H1 (cell line): ENCODE measurements around the gene FUNDC2. TPM values are rescaled to one million over a fixed set of nuclear protein-coding genes. Genes with fewer than 3 reads are reported as not detected.

Experiments used
- CTCF ChIA-PET: fragments of 300-600 bp; sonication (Branson Sonifier 250); formaldehyde crosslinking; loops from one replicate; lab custom pipeline; 2021; ENCODE audit not compliant: partially characterized antibody; lab: Charles Lee
- POLR2A ChIA-PET: fragments of 300-600 bp; sonication (Branson Sonifier 250); formaldehyde crosslinking; loops from one replicate; lab custom pipeline; 2021; ENCODE audit warnings: inconsistent platforms; ENCODE audit not compliant: partially characterized antibody; lab: Charles Lee
- DNase-seq, 2 experiments: peaks; one replicate each; pipeline versions ENCODE4 v3.0.0 to v3.0.0-alpha.2; 2010 to 2022; ENCODE audit warnings: low spot score in 2 of 2, low read depth in 1 of 2, mixed read lengths in 1 of 2
- FAIRE-seq: peaks from 2 replicates; lab custom pipeline; 2011; peaks lifted over from hg19 to GRCh38; lab: Jason Lieb, UNC
- H2AFZ ChIP-seq: 2 replicates; pipeline ENCODE4 v1.8.1; 2012; ENCODE audit warnings: low read length, inconsistent platforms
- H2AK5ac ChIP-seq: 2 replicates; pipeline ENCODE4 v1.6.1; 2013; ENCODE audit warnings: low read depth, low read length
- H2BK120ac ChIP-seq: replicated peaks from 2 replicates; pipeline ENCODE3; 2013; ENCODE audit warnings: low read depth, low read length, inconsistent platforms
- H2BK12ac ChIP-seq: 2 replicates; pipeline ENCODE4 v1.6.1; 2013; ENCODE audit warnings: low read depth, low read length
- H2BK15ac ChIP-seq: 2 replicates; pipeline ENCODE4 v1.6.1; 2013; ENCODE audit warnings: low read length
- H2BK20ac ChIP-seq: 2 replicates; pipeline ENCODE4 v1.6.1; 2013; ENCODE audit warnings: low read length
- H2BK5ac ChIP-seq: 2 replicates; pipeline ENCODE4 v1.6.1; 2013; ENCODE audit warnings: low read depth, low read length
- H3K14ac ChIP-seq: 2 replicates; pipeline ENCODE4 v1.6.1; 2013; ENCODE audit warnings: inconsistent platforms; ENCODE audit not compliant: insufficient read length
- H3K18ac ChIP-seq: 2 replicates; pipeline ENCODE4 v1.6.1; 2013; ENCODE audit warnings: low read length; ENCODE audit errors: extremely low read depth
- H3K23ac ChIP-seq: 2 replicates; pipeline ENCODE4 v1.6.1; 2013; ENCODE audit warnings: inconsistent platforms; ENCODE audit not compliant: insufficient read length
- H3K23me2 ChIP-seq: 2 replicates; pipeline ENCODE4 v1.6.1; 2013; ENCODE audit warnings: low read depth, low read length
- H3K27ac ChIP-seq: 2 replicates; pipeline ENCODE4 v1.6.1; 2011; ENCODE audit warnings: low read depth, low read length, inconsistent platforms
- H3K27me3 ChIP-seq, 4 experiments: replicated peaks in 1 of 4; 1 replicate in 1 of 4; 2 replicates in 3 of 4; pipeline versions ENCODE4 v1.6.1 to v1.8.1; 2011 to 2013; ENCODE audit warnings: low read length in 3 of 4, mild to moderate bottlenecking in 3 of 4, inconsistent platforms in 2 of 4, mixed read lengths in 2 of 4, moderate library complexity in 1 of 4; ENCODE audit not compliant: control insufficient read depth in 3 of 4, insufficient read depth in 3 of 4; ENCODE audit errors: extremely low read depth in 1 of 4
- H3K36me3 ChIP-seq, 4 experiments: 2 replicates each; pipeline versions ENCODE4 v1.6.1 to v1.8.1; 2011 to 2013; ENCODE audit warnings: mild to moderate bottlenecking in 4 of 4, low read length in 3 of 4, moderate library complexity in 2 of 4, control low read depth in 1 of 4, inconsistent platforms in 1 of 4; ENCODE audit not compliant: insufficient read depth in 4 of 4, control insufficient read depth in 2 of 4
- H3K4ac ChIP-seq: replicated peaks from 2 replicates; pipeline ENCODE3; 2013; ENCODE audit warnings: low read length, low read depth, mixed read lengths, inconsistent platforms; ENCODE audit not compliant: insufficient read length
- H3K4me1 ChIP-seq, 4 experiments: replicated peaks in 1 of 4; 1 replicate in 1 of 4; 2 replicates in 3 of 4; pipeline versions ENCODE4 v1.6.1 to v1.8.1; 2011 to 2013; ENCODE audit warnings: low read length in 3 of 4, inconsistent platforms in 2 of 4, mixed read lengths in 1 of 4; ENCODE audit not compliant: insufficient read depth in 4 of 4, control insufficient read depth in 3 of 4
- H3K4me2 ChIP-seq, 2 experiments: 2 replicates each; pipeline versions ENCODE4 v1.6.1 to v1.8.1; 2011 to 2013; ENCODE audit warnings: low read depth in 2 of 2, low read length in 2 of 2, control low read depth in 1 of 2, inconsistent platforms in 1 of 2, mild to moderate bottlenecking in 1 of 2; ENCODE audit not compliant: insufficient read depth in 1 of 2
- H3K4me3 ChIP-seq, 4 experiments: fragments of 200-600, 300-600 bp in 1 of 4; sonication (generic), shearing (Covaris generic), sonication (Bioruptor Twin) in 1 of 4; 2 replicates each; pipeline versions ENCODE4 v1.5.1 to v1.8.1; 2011 to 2016; ENCODE audit warnings: low read length in 4 of 4, low read depth in 3 of 4, control low read depth in 2 of 4, inconsistent platforms in 2 of 4, mild to moderate bottlenecking in 2 of 4, mixed read lengths in 1 of 4, moderate library complexity in 1 of 4; ENCODE audit not compliant: insufficient read depth in 2 of 4; ENCODE audit errors: extremely low read depth in 1 of 4
- H3K56ac ChIP-seq: replicated peaks from 2 replicates; pipeline ENCODE3; 2013; ENCODE audit warnings: low read depth, mild to moderate bottlenecking, mixed read lengths, low read length, inconsistent platforms; ENCODE audit not compliant: insufficient read length
- H3K79me1 ChIP-seq: 2 replicates; pipeline ENCODE4 v1.6.1; 2013; ENCODE audit warnings: low read depth, low read length, control low read depth
- H3K79me2 ChIP-seq, 2 experiments: 2 replicates each; pipeline versions ENCODE4 v1.6.1 to v1.8.1; 2012 to 2013; ENCODE audit warnings: low read length in 2 of 2, mild to moderate bottlenecking in 2 of 2, inconsistent platforms in 1 of 2; ENCODE audit not compliant: insufficient read depth in 2 of 2, control insufficient read depth in 1 of 2
- H3K9ac ChIP-seq, 4 experiments: replicated peaks in 1 of 4; 1 replicate in 1 of 4; 2 replicates in 3 of 4; pipeline versions ENCODE4 v1.6.1 to v1.8.1; 2011 to 2013; ENCODE audit warnings: low read depth in 3 of 4, low read length in 3 of 4, control low read depth in 2 of 4, mild to moderate bottlenecking in 2 of 4, moderate library complexity in 2 of 4, inconsistent platforms in 1 of 4; ENCODE audit errors: extremely low read depth in 1 of 4
- H3K9me3 ChIP-seq, 2 experiments: 2 replicates each; pipeline versions ENCODE4 v1.6.1 to v1.8.1; 2012 to 2013; ENCODE audit warnings: mild to moderate bottlenecking in 2 of 2, moderate library complexity in 2 of 2, control low read depth in 1 of 2, inconsistent platforms in 1 of 2, low read depth in 1 of 2, low read length in 1 of 2, mixed read lengths in 1 of 2; ENCODE audit not compliant: insufficient read depth in 2 of 2
- H4K20me1 ChIP-seq, 2 experiments: replicated peaks in 1 of 2; 2 replicates each; pipeline versions ENCODE3 to v1.8.1; 2011 to 2013; ENCODE audit warnings: inconsistent platforms in 2 of 2, low read length in 2 of 2, mild to moderate bottlenecking in 1 of 2; ENCODE audit not compliant: insufficient read depth in 2 of 2, control insufficient read depth in 1 of 2
- H4K5ac ChIP-seq: 2 replicates; pipeline ENCODE4 v1.6.1; 2013; ENCODE audit warnings: low read length, low read depth, mixed read lengths, inconsistent platforms; ENCODE audit not compliant: insufficient read length
- H4K8ac ChIP-seq: 2 replicates; pipeline ENCODE4 v1.8.0; 2013; ENCODE audit warnings: mild to moderate bottlenecking, moderate library complexity, low read length, inconsistent platforms; ENCODE audit not compliant: insufficient read depth; ENCODE audit errors: extremely low read depth
- H4K91ac ChIP-seq: replicated peaks from 2 replicates; pipeline ENCODE3; 2013; ENCODE audit warnings: low read length, mixed read lengths, inconsistent platforms; ENCODE audit not compliant: insufficient read length
- CHD1 ChIP-seq: IDR thresholded peaks from 2 replicates; pipeline ENCODE4 v1.6.1; 2012; ENCODE audit warnings: low read depth, low read length, improper control_type of control experiment
- EGR1 ChIP-seq: IDR thresholded peaks from 2 replicates; pipeline ENCODE4 v1.6.1; 2011; ENCODE audit warnings: low read depth, low read length, borderline replicate concordance
- JUN ChIP-seq: IDR thresholded peaks from 2 replicates; pipeline ENCODE4 v1.6.1; 2011; ENCODE audit warnings: low read depth, mild to moderate bottlenecking, improper control_type of control experiment, low read length
- POLR2A ChIP-seq, 2 experiments: IDR thresholded peaks; 1 replicate in 1 of 2; 2 replicates in 1 of 2; pipeline ENCODE4 v1.6.1; 2011; ENCODE audit warnings: low read depth in 2 of 2, low read length in 2 of 2, mild to moderate bottlenecking in 2 of 2; ENCODE audit errors: control extremely low read depth in 1 of 2
- POU5F1 ChIP-seq: IDR thresholded peaks from 2 replicates; pipeline ENCODE4 v1.6.1; 2011; ENCODE audit warnings: low read depth, mild to moderate bottlenecking, low read length, moderate library complexity
- RBBP5 ChIP-seq: IDR thresholded peaks from 2 replicates; pipeline ENCODE4 v1.7.1; 2012; ENCODE audit warnings: low read depth, mild to moderate bottlenecking, inconsistent platforms, low read length, moderate library complexity, borderline replicate concordance
- SIX5 ChIP-seq: IDR thresholded peaks from 2 replicates; pipeline ENCODE4 v1.6.1; 2011; ENCODE audit warnings: mild to moderate bottlenecking, low read depth, low read length
- SP2 ChIP-seq: IDR thresholded peaks from 2 replicates; pipeline ENCODE4 v1.6.1; 2012; ENCODE audit warnings: mild to moderate bottlenecking, low read length, inconsistent platforms
- SP4 ChIP-seq: IDR thresholded peaks from 2 replicates; pipeline ENCODE4 v1.6.1; 2012; ENCODE audit warnings: low read length, inconsistent platforms
- TAF7 ChIP-seq: optimal IDR thresholded peaks from 2 replicates; pipeline ENCODE3; 2011; ENCODE audit warnings: low read depth, mild to moderate bottlenecking, inconsistent platforms, low read length, moderate library complexity, borderline replicate concordance
- TBP ChIP-seq: IDR thresholded peaks from 2 replicates; pipeline ENCODE4 v1.6.1; 2011; ENCODE audit warnings: low read depth, low read length, improper control_type of control experiment
- TEAD4 ChIP-seq: IDR thresholded peaks from 2 replicates; pipeline ENCODE4 v1.6.1; 2012; ENCODE audit warnings: low read depth, low read length, inconsistent platforms, mixed read lengths
- WGBS, 2 experiments: shearing (Covaris generic) in 1 of 2; methylation state at CpG; one replicate each; pipeline versions ENCODE4 v1.1.6 to v1.1.7; 2013 to 2015; ENCODE audit warnings: low lambda C conversion rate in 2 of 2, mixed read lengths in 2 of 2, inconsistent platforms in 1 of 2, low coverage in 1 of 2, missing lambda C conversion rate in 1 of 2; ENCODE audit not compliant: insufficient replicate concordance in 2 of 2, insufficient coverage in 1 of 2, insufficient read length in 1 of 2; ENCODE audit errors: extremely low coverage in 1 of 2, missing lambda C conversion rate in 1 of 2; 5-methylcytosine and 5-hydroxymethylcytosine counted together
- polyA plus RNA-seq, 7 experiments: library from polyadenylated mRNA; depleted of rRNA in 3 of 7; stranded (reverse) in 5 of 7; unstranded in 2 of 7; fragments of >200 nt in 5 of 7; fragments of 200-250 nt in 2 of 7; gene quantifications; 1 replicate in 5 of 7; 2 replicates in 1 of 7; 4 replicates in 1 of 7; pipeline versions ENCODE4 v1.2.1 to v1.2.3, GENCODE V29; 2011 to 2013; ENCODE audit warnings: missing spikeins in 2 of 7, mixed read lengths in 2 of 7
- total RNA-seq: library from RNA; stranded (reverse); fragmentation: NEBNext Ultra II Directional; extraction: Animal tissue kit (Norgen Biotek cat#: 25700); gene quantifications from 2 replicates; pipeline ENCODE4 v1.2.1, GENCODE V29; 2021
- TF ChIP-seq, protein P1 (sequence below): IDR thresholded peaks from 2 replicates; pipeline ENCODE4 v1.6.1; 2012; ENCODE audit warnings: low read length, inconsistent platforms

FUNDC2 gene
- total and polyA plus RNA-seq, 2 of the 8 experiments (the other 6 are each of a cell fraction or from before 2014, with no cell fraction given): 67.7 to 93.7 TPM

DNA sequence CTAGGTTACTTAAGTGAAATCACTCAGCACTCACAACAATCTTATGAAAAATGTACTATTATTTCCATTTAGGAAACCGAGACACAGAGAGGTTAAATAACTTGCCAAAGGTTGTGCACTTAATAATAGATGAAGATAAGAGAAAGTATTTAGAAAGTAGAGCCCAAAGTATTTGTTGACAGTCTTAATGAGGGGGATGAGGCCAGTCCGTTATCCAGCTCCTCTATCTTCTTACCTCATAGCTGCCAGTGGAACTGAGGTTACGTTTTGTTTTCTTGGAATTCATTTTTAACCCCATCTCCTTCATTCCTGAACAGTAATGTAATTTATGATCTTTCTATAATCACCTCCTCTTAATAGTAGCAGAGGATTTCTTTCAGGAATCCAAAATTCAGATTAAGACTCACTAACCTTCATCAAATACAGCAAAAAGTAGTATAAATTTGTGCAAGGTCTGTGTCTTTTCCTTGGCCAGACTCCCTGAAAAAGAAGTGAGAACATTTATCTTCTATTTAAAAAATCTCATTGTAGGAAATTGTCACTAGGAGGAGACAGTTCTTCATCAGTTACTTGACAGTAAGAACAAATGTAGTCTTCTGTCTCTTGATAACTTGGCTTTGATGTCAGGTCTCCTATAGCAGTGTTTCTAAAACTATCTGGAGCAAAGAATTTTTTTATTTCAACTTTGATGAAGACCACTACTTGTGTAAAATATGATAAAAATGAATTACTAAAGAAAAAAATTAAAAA, 39.6 kb upstream of the FUNDC2 start:
- no peak overlapping the region for H4K91ac ChIP-seq
- no peak overlapping the region for H3K4ac ChIP-seq
- H4K8ac ChIP-seq: no peak overlapping the region
- H4K5ac ChIP-seq: no peak overlapping the region
- H2BK12ac ChIP-seq: no peak overlapping the region
- H2BK15ac ChIP-seq: no peak overlapping the region
- ChIA-PET POLR2A (no interaction called here), CTCF (interaction anchor here (0.7 to 1.2 kb wide), 3 partner anchors 45 to 150 kb away, joined by 3 read pairs; no protein-coding TSS in a partner anchor)
- no peaks in the 10 kb centered on the region for H4K20me1 ChIP-seq
- H3K4me2 ChIP-seq: no peak overlapping the region
- no peaks in the 10 kb centered on the region for H3K79me1 ChIP-seq
- H3K9ac ChIP-seq: no peak overlapping the region
- no peak for FAIRE-seq
- no peak overlapping the region for H2AK5ac ChIP-seq
- H3K27ac ChIP-seq: no peak overlapping the region
- no peak overlapping the region for H3K4me3 ChIP-seq
- H3K9me3 ChIP-seq: no peaks in the 10 kb centered on the region
- H2BK120ac ChIP-seq: no peak overlapping the region
- no peaks in the 10 kb centered on the region for H3K23me2 ChIP-seq
- no peaks in the 10 kb centered on the region for H3K27me3 ChIP-seq
- no peak overlapping the region for H3K56ac ChIP-seq
- H3K4me1 ChIP-seq: no peaks in the 10 kb centered on the region; a peak in 2 of 7 replicates
- 86% methylated on average over 3 of the region's 3 CpGs; no CpG with 5 or more reads in 1 of the 2 experiments for WGBS, 2 experiments
- no peak overlapping the region for H3K18ac ChIP-seq
- no peak overlapping the region for H2BK20ac ChIP-seq
- no peak for DNase-seq
- no peaks in the 10 kb centered on the region for H3K79me2 ChIP-seq
- no peak overlapping the region for H3K14ac ChIP-seq
- no peak overlapping the region for H2BK5ac ChIP-seq
- no peak overlapping the region for H3K23ac ChIP-seq
- H3K36me3 ChIP-seq: no peaks in the 10 kb centered on the region
- H2AFZ ChIP-seq: no peak overlapping the region
- TF ChIP-seq TBP (no peak), TEAD4 (no peak), CHD1 (no peak), EGR1 (no peak), JUN (no peak), RBBP5 (no peak), SP2 (no peak), TAF7 (no peak), SP4 (no peak), POLR2A (IDR thresholded peaks at IDR 0.05; ENCODE audit: control extremely low read depth in 1 of 2, low read depth in 2 of 2, low read length in 2 of 2) (no peak), SIX5 (no peak), POU5F1 (no peak)
- TF ChIP-seq, protein P1, sequence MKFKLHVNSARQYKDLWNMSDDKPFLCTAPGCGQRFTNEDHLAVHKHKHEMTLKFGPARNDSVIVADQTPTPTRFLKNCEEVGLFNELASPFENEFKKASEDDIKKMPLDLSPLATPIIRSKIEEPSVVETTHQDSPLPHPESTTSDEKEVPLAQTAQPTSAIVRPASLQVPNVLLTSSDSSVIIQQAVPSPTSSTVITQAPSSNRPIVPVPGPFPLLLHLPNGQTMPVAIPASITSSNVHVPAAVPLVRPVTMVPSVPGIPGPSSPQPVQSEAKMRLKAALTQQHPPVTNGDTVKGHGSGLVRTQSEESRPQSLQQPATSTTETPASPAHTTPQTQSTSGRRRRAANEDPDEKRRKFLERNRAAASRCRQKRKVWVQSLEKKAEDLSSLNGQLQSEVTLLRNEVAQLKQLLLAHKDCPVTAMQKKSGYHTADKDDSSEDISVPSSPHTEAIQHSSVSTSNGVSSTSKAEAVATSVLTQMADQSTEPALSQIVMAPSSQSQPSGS: no peak
